ENCODE measurements around the gene PFKP. TPM values are rescaled to one million over a fixed set of nuclear protein-coding genes. Genes with fewer than 3 reads are reported as not detected.

PFKP gene
- total RNA-seq, 1 donor from 2014 or later = 361 TPM

- Histone ChIP-seq H3K4me2 (ENCODE audit: low read length) (peak overlapping the region; percentile 37), H4K20me1 (ENCODE audit: insufficient read depth, low read length) (peaks cover 54% of the 10 kb centered on the region), H3K36me3 (ENCODE audit: insufficient read depth, low read length) (peaks cover 9% of the 10 kb centered on the region), H3K4me1 (ENCODE audit: insufficient read depth, low read length) (peaks cover 34% of the 10 kb centered on the region), H3K27me3 (ENCODE audit: insufficient read depth, low read length) (no peaks in the 10 kb centered on the region), H3K27ac (ENCODE audit: low read depth, low read length) (peak overlapping the region; percentile 4), H3K9ac (ENCODE audit: low read length) (peak overlapping the region; percentile 9), H3K9me3 (ENCODE audit: insufficient read depth, low read depth, low read length) (no peaks in the 10 kb centered on the region), H2AFZ (ENCODE audit: low read depth, low read length) (no peak overlapping the region), H3K4me3 (ENCODE audit: insufficient read depth, low read depth, low read length) (no peak overlapping the region), H3K79me2 (ENCODE audit: insufficient read depth, low read length) (peaks cover 99% of the 10 kb centered on the region)
- Mint-ChIP-seq H3K4me3 (ENCODE audit: unreplicated experiment) (peak overlapping the region; percentile 34), H3K27me3 (ENCODE audit: low read depth, unreplicated experiment) (no peaks in the 10 kb centered on the region), H3K27ac (ENCODE audit: unreplicated experiment) (peak overlapping the region; percentile 20), H3K36me3 (ENCODE audit: low read depth, unreplicated experiment) (peaks cover 25% of the 10 kb centered on the region), H3K9me3 (ENCODE audit: unreplicated experiment) (peaks cover 2% of the 10 kb centered on the region), H3K4me1 (ENCODE audit: low read depth, unreplicated experiment) (peaks cover 63% of the 10 kb centered on the region)
- DNase-seq (ENCODE audit: low read depth) (no peak), FAIRE-seq (no peak)
- TF ChIP-seq EZH2 (IDR thresholded peaks at IDR 0.05; ENCODE audit: insufficient read depth, low read length) = no peak
- no peak for TF ChIP-seq CTCF (IDR thresholded peaks at IDR 0.05; ENCODE audit: insufficient read depth, low read depth, low read length)
Observed at GRCh38 chr10:3072641-3073360, 5.5 kb downstream of the PFKP start.

GRCh38 chr10:3074145-3074665 is 6.9 kb downstream of the PFKP start:
- Histone ChIP-seq H3K36me3 (ENCODE audit: insufficient read depth, low read length) (peaks cover 9% of the 10 kb centered on the region), H3K27me3 (ENCODE audit: insufficient read depth, low read length) (no peaks in the 10 kb centered on the region), H4K20me1 (ENCODE audit: insufficient read depth, low read length) (peaks cover 65% of the 10 kb centered on the region), H3K4me2 (ENCODE audit: low read length) (no peak overlapping the region), H3K27ac (ENCODE audit: low read depth, low read length) (no peak overlapping the region), H3K9ac (ENCODE audit: low read length) (no peak overlapping the region), H3K4me1 (ENCODE audit: insufficient read depth, low read length) (peaks cover 32% of the 10 kb centered on the region), H3K79me2 (ENCODE audit: insufficient read depth, low read length) (peaks cover 98% of the 10 kb centered on the region), H3K4me3 (ENCODE audit: insufficient read depth, low read depth, low read length) (no peak overlapping the region), H3K9me3 (ENCODE audit: insufficient read depth, low read depth, low read length) (no peaks in the 10 kb centered on the region), H2AFZ (ENCODE audit: low read depth, low read length) (no peak overlapping the region)
- H3K27ac Mint-ChIP-seq (ENCODE audit: unreplicated experiment) = no peak overlapping the region
- no peaks in the 10 kb centered on the region for H3K27me3 Mint-ChIP-seq (ENCODE audit: low read depth, unreplicated experiment)
- peaks cover 2% of the 10 kb centered on the region for H3K9me3 Mint-ChIP-seq (ENCODE audit: unreplicated experiment)
- TF ChIP-seq EZH2 (IDR thresholded peaks at IDR 0.05; ENCODE audit: insufficient read depth, low read length) = no peak
- TF ChIP-seq CTCF (IDR thresholded peaks at IDR 0.05; ENCODE audit: insufficient read depth, low read depth, low read length) = no peak
- no peak overlapping the region for H3K4me3 Mint-ChIP-seq (ENCODE audit: unreplicated experiment)
- no peak for FAIRE-seq
- H3K36me3 Mint-ChIP-seq (ENCODE audit: low read depth, unreplicated experiment) = peaks cover 24% of the 10 kb centered on the region
- peak; percentile 53 for DNase-seq (ENCODE audit: low read depth)
- H3K4me1 Mint-ChIP-seq (ENCODE audit: low read depth, unreplicated experiment) = peaks cover 67% of the 10 kb centered on the region

Data from astrocyte (in vitro differentiated cells and primary cell).